Sigmoid colon (tissue), 4 donors: ENCODE measurements around the gene SULT4A1.

Experiments
- CTCF ChIP-seq, 4 experiments: fragments of 450-650 bp in 3 of 4; fragments of 200-600 bp in 1 of 4; IDR thresholded peaks; one replicate each; pipeline ENCODE4 v1.5.1; 2016 to 2019; ENCODE audit warnings: antibody characterized with exemption in 4 of 4, mild to moderate bottlenecking in 3 of 4, moderate library complexity in 2 of 4
- EP300 ChIP-seq, 4 donors: sonication (generic); formaldehyde crosslinking; IDR thresholded peaks; one replicate each; pipeline ENCODE4 v1.6.1; 2017; ENCODE audit warnings: antibody characterized with exemption in 4 of 4
- POLR2A ChIP-seq, 2 donors: fragments of 450-650 bp; IDR thresholded peaks; one replicate each; pipeline ENCODE4 v1.6.1; 2016; ENCODE audit warnings: antibody characterized with exemption in 2 of 2, mild to moderate bottlenecking in 2 of 2, moderate library complexity in 2 of 2
- POLR2AphosphoS5 ChIP-seq, 4 donors: sonication (generic); formaldehyde crosslinking; IDR thresholded peaks; one replicate each; pipeline ENCODE4 v1.6.1; 2017; ENCODE audit warnings: antibody characterized with exemption in 4 of 4

- no peak for TF ChIP-seq CTCF (IDR thresholded peaks at IDR 0.05)
- no peak for TF ChIP-seq POLR2AphosphoS5 (IDR thresholded peaks at IDR 0.05)
- TF ChIP-seq EP300 (IDR thresholded peaks at IDR 0.05), result no peak
- TF ChIP-seq POLR2A (IDR thresholded peaks at IDR 0.05), result no peak
These were observed 31.8 kb upstream of the SULT4A1 start for GRCh38 chr22:43894122-43894521.
